Spinal cord (tissue), 10 donors: ENCODE measurements around the gene TMEM63C. TPM values are rescaled to one million over a fixed set of nuclear protein-coding genes. Genes with fewer than 3 reads are reported as not detected.

Experiments
- DNase-seq, 6 donors: peaks; one replicate each; pipeline versions ENCODE4 v3.0.0 to v3.0.0-alpha.2; 2013 to 2015; ENCODE audit warnings: low spot score in 6 of 6, low read depth in 4 of 6
- H3K27ac ChIP-seq: one replicate; pipeline ENCODE4 v1.5.1; 2013; ENCODE audit warnings: low read depth, low read length, control low read depth
- H3K27me3 ChIP-seq: one replicate; pipeline ENCODE4 v1.6.1; 2013; ENCODE audit warnings: low read length; ENCODE audit not compliant: control insufficient read depth, insufficient read depth
- H3K36me3 ChIP-seq: one replicate; pipeline ENCODE4 v1.6.1; 2013; ENCODE audit warnings: low read length; ENCODE audit not compliant: control insufficient read depth, insufficient read depth
- H3K4me1 ChIP-seq: one replicate; pipeline ENCODE4 v1.6.1; 2013; ENCODE audit warnings: low read length; ENCODE audit not compliant: control insufficient read depth, insufficient read depth
- H3K4me3 ChIP-seq: one replicate; pipeline ENCODE4 v1.5.1; 2013; ENCODE audit warnings: low read depth, low read length, control low read depth
- H3K9me3 ChIP-seq: one replicate; pipeline ENCODE4 v1.6.1; 2013; ENCODE audit warnings: low read length; ENCODE audit not compliant: control insufficient read depth, insufficient read depth
- WGBS: methylation state at CpG from one replicate; pipeline ENCODE4 v1.1.5; 2013; ENCODE audit warnings: missing lambda C conversion rate; ENCODE audit not compliant: insufficient coverage; 5-methylcytosine and 5-hydroxymethylcytosine counted together
- polyA plus RNA-seq, 2 donors: library from polyadenylated mRNA; unstranded; fragments of 120-200 nt; gene quantifications; one replicate each; pipeline ENCODE4 v1.2.1, GENCODE V29; 2013; ENCODE audit not compliant: insufficient read length in 2 of 2
- total RNA-seq, 2 donors: library from RNA; depleted of rRNA in 1 of 2; stranded (reverse); fragments of 120-200 nt in 1 of 2; fragments of >200 nt in 1 of 2; gene quantifications; one replicate each; pipeline versions ENCODE4 v1.2.3 to v1.2.4, GENCODE V29; 2013 to 2014
- donor health status: healthy.

The TMEM63C gene
- total and polyA plus RNA-seq, 4 donors, result 4.5 to 24.6 (median 17.2) TPM

DNA sequence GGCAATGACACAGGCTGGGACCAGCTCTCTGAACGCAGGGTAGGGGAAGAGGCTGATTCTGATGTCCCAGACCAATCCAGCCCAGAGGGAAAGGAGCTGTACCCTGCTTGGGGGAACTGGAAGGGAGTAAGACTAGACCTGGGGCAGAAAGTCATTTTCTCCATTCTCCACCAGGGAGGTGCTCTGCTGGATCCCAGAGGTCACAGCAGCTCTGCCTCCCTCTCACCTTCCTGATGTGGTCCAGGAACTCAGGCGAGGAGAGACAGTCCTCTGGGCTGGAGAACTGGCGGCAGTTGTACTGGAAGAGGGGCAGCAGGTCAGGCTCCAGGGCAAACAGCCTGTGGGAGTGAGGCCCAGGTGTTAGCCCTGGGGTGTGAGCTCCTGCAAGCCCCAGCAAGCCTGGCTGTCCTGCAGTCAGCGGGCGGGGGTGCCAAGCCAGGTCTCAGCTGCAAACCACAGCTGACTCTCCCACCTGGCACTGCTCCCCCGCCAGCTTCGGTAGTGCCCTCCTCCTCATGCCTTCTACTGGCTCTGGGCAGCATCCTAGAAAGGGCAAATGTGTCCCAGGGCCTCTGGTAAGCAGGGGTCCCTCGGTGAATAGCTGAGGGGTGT is 87.5 kb downstream of the TMEM63C start:
- H3K27ac ChIP-seq, result no peak overlapping the region
- WGBS, result 61% methylated on average over 5 of the region's 8 CpGs
- H3K36me3 ChIP-seq, result peaks cover 3% of the 10 kb centered on the region
- DNase-seq, result peak in 1 of 6 donors; percentile 16
- H3K27me3 ChIP-seq, result peaks cover 23% of the 10 kb centered on the region
- H3K4me1 ChIP-seq, result peaks cover 25% of the 10 kb centered on the region
- peaks cover 4% of the 10 kb centered on the region for H3K9me3 ChIP-seq
- no peak overlapping the region for H3K4me3 ChIP-seq

DNA sequence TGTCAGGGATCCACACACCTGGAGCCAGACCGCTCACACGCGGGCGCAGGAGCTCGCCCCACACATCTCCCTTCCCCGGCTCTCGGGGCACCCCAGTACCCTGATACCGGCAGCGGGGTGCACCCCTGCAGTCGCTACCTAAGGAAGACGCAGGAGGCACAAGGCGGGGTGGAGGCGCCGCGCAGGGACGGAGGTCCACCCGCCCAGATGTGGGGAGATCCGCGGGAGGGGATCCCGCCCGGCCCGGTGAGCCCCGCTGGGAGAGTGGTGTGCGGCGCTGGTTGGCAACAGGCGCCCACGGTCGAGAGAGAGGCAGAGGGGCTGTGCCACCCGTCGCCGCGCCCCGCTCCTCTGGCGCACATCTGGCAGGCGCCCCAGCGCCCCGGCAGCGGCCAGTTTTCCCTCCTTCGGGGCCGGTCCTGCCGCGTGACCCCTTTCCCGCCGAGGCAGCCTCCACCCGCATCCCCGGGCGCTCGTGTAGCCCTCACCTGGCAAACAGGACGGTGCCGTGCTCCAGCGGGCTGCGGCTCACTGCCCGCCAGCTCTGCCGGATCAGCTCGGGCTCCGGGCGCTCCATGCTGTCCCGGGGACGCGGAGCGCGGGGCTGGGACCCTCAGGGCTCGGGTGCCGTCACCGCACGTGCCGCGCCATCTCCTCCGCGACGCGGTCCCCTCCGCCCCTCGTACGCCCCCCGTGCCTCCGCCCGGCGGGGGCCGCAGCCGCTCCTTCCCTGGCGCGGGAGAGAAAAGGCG is 88.9 kb downstream of the TMEM63C start:
- Histone ChIP-seq H3K27ac (no peak overlapping the region), H3K27me3 (peaks cover 23% of the 10 kb centered on the region), H3K4me3 (peak overlapping the region; percentile 5), H3K9me3 (peaks cover 4% of the 10 kb centered on the region), H3K4me1 (peaks cover 25% of the 10 kb centered on the region), H3K36me3 (peaks cover 7% of the 10 kb centered on the region)
- DNase-seq, result peak in 1 of 6 donors; percentile 26
- WGBS, result 2% methylated on average over 84 of the region's 84 CpGs

DNA sequence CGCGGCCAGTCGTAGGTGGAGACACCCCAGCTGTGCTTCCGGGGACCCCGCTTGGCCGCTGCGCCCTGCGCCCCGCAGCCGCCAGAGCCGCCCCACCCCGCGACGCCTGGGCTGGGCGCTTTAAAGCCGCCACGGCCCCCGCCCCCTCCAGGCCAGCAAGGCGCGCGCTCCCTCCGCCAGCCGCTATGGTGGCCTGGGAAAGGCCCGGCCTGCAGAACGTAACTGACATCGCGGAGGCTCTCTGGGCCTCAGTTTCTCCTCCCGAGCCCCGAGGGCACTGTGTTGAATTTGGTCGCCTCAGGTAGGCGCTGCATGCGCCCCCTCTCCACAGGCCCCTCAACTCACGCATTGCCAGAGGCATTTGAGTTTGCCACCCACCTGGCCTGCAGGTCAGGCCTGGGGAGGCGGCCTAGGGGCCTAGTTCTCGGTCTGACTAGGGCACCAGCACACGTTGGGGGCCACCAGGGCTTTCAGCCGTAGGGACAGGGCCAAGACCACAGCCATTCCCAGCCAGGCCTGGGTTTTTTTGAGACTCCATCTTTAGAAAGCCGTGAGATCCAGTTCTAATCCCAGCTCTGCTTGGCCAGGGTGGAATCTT is 89.6 kb downstream of the TMEM63C start, which contains the start of gene NGB:
TSS of gene NGB (minus strand) at position 94 of the 598 bp plus-strand sequence. CDS start 269 bp downstream, outside the sequence.
- 10% methylated on average over 37 of the region's 38 CpGs for WGBS
- peaks cover 25% of the 10 kb centered on the region for H3K4me1 ChIP-seq
- peaks cover 23% of the 10 kb centered on the region for H3K27me3 ChIP-seq
- peaks cover 10% of the 10 kb centered on the region for H3K36me3 ChIP-seq
- no peak within 1 kb of the TSS for H3K27ac ChIP-seq
- peak within 1 kb of the TSS; percentile 5 for H3K4me3 ChIP-seq
- peaks cover 4% of the 10 kb centered on the region for H3K9me3 ChIP-seq
- DNase-seq, result peak in 1 of 6 donors; percentile 21

DNA sequence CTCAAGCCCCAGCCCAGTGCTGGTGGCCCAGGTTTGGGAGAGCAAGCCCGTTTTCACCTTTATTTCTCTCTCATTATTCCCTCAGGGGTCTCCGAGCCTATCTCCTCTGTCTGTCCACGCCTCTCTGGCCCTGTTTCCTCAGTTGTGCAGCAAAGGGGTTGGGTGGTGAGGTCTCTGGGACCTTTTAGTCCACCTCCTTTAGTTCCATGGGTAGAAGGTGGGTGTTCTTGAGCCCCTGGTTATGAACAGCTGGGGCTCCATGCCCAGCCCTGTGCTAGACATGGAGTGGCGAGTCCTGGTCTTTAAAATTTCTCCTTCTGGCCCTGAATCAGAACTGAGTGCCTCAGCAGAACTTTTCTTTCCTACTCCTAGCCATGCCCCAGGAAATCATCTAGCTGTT is 90.7 kb downstream of the TMEM63C start:
- Histone ChIP-seq H3K27ac (no peak overlapping the region), H3K4me1 (peaks cover 27% of the 10 kb centered on the region), H3K27me3 (peaks cover 23% of the 10 kb centered on the region), H3K36me3 (peaks cover 18% of the 10 kb centered on the region), H3K4me3 (no peak overlapping the region), H3K9me3 (peaks cover 4% of the 10 kb centered on the region)
- WGBS, result 100% methylated on average over 1 of the region's 4 CpGs
- no peak for DNase-seq

DNA sequence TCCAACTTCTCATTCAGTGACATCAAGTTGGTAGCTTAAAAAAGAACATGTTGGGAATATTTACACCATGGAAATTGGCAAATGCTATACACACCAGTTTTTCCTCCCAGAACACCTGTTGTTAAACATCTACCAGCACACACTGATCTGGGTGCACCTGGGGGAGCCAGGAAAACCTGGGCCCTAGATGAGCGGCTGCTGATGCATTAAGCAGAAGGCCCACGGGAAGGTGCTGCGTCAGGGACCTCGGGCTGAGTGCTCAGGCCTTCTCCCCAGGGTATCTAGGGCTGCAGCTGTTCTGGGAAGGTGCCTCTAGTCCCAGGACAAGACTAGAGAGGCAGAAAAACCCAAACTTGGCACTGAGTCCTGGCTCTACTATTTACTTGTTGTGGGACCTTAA is 92.2 kb downstream of the TMEM63C start:
- DNase-seq, result no peak
- Histone ChIP-seq H3K4me1 (peaks cover 27% of the 10 kb centered on the region), H3K4me3 (no peak overlapping the region), H3K27me3 (peaks cover 21% of the 10 kb centered on the region), H3K36me3 (peaks cover 33% of the 10 kb centered on the region), H3K27ac (no peak overlapping the region), H3K9me3 (no peaks in the 10 kb centered on the region)
- WGBS, result 80% methylated on average over 4 of the region's 4 CpGs

DNA sequence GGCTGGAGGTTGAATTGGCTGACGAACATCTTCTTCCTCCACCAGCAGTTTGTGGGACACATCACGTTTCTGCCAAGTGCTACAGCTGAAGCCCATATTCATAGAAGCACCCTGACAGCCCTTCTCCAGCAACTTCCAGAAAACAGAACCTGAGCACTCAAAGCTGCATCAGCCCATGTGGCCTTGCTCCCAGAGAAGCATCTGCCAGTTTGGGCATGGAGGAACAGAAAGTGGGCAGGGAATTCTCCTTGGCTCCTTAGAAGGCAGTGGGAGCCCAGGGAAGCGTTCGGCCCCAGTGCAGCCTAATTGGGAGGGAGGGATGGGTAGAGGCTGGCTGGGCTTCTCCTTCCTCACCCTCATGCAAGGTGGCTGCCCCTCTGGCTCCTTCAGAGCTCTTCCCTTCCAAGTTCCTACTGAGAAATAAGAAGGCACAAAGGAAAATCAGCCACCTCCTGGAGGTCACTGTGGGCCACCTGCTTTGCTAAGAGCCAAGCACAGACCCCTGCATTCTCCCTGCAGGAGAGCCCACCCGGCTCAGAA is 93.5 kb downstream of the TMEM63C start:
- H3K9me3 ChIP-seq, result no peaks in the 10 kb centered on the region
- H3K27ac ChIP-seq, result no peak overlapping the region
- peak in 1 of 6 donors; percentile 74 for DNase-seq
- H3K27me3 ChIP-seq, result peaks cover 12% of the 10 kb centered on the region
- no peak overlapping the region for H3K4me3 ChIP-seq
- H3K36me3 ChIP-seq, result peaks cover 46% of the 10 kb centered on the region
- H3K4me1 ChIP-seq, result peaks cover 26% of the 10 kb centered on the region
- 47% methylated on average over 2 of the region's 5 CpGs for WGBS

DNA sequence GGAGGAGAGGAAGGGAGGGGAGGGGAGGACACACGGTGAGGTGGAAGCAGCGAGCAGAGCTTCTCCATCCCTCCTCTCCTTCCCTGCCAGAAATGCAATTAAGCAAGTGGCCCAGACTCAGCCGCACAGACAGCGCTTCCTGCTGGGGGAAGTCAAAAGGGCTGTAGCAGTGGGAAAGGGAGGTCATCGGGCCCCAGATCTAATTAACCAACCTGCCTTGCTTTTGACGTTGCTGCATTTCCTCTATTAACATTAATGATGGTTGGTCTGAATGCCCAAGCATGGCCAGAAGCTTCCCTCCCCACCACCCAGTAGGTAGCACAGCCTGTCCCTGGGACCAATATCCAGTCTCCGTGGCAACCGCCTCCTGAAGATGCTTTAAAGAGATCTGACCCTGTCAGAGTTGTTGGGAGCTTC is 94.0 kb downstream of the TMEM63C start:
- Histone ChIP-seq H3K27me3 (peaks cover 8% of the 10 kb centered on the region), H3K9me3 (no peaks in the 10 kb centered on the region), H3K36me3 (peaks cover 51% of the 10 kb centered on the region), H3K4me1 (peaks cover 24% of the 10 kb centered on the region), H3K4me3 (no peak overlapping the region), H3K27ac (no peak overlapping the region)
- WGBS, result no CpG with 5 or more reads among the region's 8 CpGs
- peak in 2 of 6 donors; percentile 50 to 78 for DNase-seq

DNA sequence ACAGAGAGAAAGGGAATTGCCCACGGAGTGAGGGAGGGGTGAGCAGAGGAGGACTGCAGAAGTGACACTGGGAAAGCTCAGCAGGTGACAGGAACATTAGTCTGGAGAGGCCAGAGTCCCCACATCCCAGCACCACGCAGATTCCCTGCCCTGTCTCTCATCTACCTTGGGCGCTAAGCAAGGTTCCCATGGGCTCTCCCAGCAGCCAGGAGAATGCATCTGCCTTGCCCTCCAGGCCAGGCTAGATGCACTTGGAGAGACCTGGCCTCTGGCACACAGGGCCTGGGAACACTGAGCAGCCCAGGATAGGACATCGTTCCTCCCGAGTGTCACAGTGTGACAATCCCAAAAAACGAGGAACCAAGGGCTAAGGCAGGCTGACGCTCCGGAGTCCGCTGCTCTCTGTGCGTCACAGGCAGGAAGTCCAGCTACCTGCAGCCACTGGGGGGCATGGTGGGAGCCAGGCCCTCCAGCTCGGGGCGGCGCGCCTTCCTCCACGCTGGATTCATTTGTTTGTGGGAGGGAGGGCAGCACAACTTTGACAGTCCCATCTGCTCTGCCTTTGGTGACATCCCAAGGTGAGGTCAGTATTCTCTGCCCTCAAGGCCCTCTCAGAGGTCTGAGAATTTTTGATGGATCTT is 94.8 kb downstream of the TMEM63C start:
- Histone ChIP-seq H3K27me3 (peaks cover 5% of the 10 kb centered on the region), H3K9me3 (no peaks in the 10 kb centered on the region), H3K36me3 (peaks cover 53% of the 10 kb centered on the region), H3K27ac (no peak overlapping the region), H3K4me1 (peaks cover 21% of the 10 kb centered on the region), H3K4me3 (no peak overlapping the region)
- no peak for DNase-seq
- WGBS, result 80% methylated on average over 10 of the region's 15 CpGs

DNA sequence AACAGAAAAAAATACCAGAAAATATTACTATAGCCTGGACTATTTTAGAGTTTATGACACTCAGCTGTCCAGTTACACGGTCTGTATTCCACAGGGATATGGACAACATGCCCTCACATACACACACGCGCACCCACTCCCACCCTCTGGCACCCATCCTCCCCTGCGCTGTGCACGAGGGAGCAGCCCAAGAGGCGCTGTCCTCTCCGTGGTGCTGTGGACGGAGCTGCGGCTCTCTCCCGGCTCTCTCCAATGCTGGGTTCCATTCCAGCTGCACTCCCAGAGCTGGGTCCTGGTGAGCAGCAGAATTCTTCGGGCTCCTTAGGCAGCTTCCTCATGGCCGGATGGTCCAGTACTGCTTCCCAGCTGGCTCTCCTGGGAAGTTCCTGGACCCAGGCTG is 95.4 kb downstream of the TMEM63C start:
- Histone ChIP-seq H3K27me3 (peaks cover 3% of the 10 kb centered on the region), H3K4me1 (peaks cover 25% of the 10 kb centered on the region), H3K9me3 (no peaks in the 10 kb centered on the region), H3K4me3 (no peak overlapping the region), H3K27ac (no peak overlapping the region), H3K36me3 (peaks cover 58% of the 10 kb centered on the region)
- 90% methylated on average over 12 of the region's 12 CpGs for WGBS
- no peak for DNase-seq
